ENCODE data around the gene TNFRSF17.

TNFRSF17 gene

GRCh38 chr16:12002447-12003006 lies 37.5 kb downstream of the TNFRSF17 start:
- no peak for DNase-seq (ENCODE audit: low read depth)

GRCh38 chr16:12006637-12007036 lies 41.6 kb downstream of the TNFRSF17 start:
- no peak for DNase-seq (ENCODE audit: low read depth)

- no peak for DNase-seq (ENCODE audit: low read depth)
Observed at GRCh38 chr16:12009462-12009861, 44.5 kb downstream of the TNFRSF17 start.

GRCh38 chr16:12009922-12010321 lies 44.9 kb downstream of the TNFRSF17 start:
- no peak for DNase-seq (ENCODE audit: low read depth)

- DNase-seq (ENCODE audit: low read depth) = no peak
Observed at GRCh38 chr16:12010388-12011251, 45.6 kb downstream of the TNFRSF17 start.

GRCh38 chr16:12011565-12011964 lies 46.6 kb downstream of the TNFRSF17 start:
- DNase-seq (ENCODE audit: low read depth) = no peak

GRCh38 chr16:12016291-12016947 lies 51.4 kb downstream of the TNFRSF17 start:
- DNase-seq (ENCODE audit: low read depth) = no peak

- no peak for DNase-seq (ENCODE audit: low read depth)
Observed at GRCh38 chr16:12017558-12017957, 52.5 kb downstream of the TNFRSF17 start.
